Heart right ventricle (tissue), 16 donors: ENCODE data around the gene SHC2. TPM values are rescaled to one million over a fixed set of nuclear protein-coding genes. Genes with fewer than 3 reads are reported as not detected.
A peak's percentile ranks its signal among the peaks of the same experiment; 100 is the strongest.
"Not testable (repeated sequence)": the region's sequence is repeated elsewhere in the genome, so short reads cannot be mapped to it uniquely, and the experiment has no call there.

Experiments
- ATAC-seq, 8 donors: fragments of 200-7000 bp; cut with Tn5 transposase; one replicate each; pipeline ENCODE4 v1.9.1; 2020; ENCODE audit warnings: mild to moderate bottlenecking in 8 of 8, moderate library complexity in 8 of 8, moderate number of reproducible peaks in 1 of 8
- DNase-seq, 2 donors: peaks; one replicate each; pipeline ENCODE4 v3.0.0-alpha.2; 2020
- H3K27ac ChIP-seq, 10 donors: fragments of 200-600 bp; sonication (generic) in 2 of 10; one replicate each; pipeline versions ENCODE4 v1.5.0 to v1.8.0; 2020 to 2022; ENCODE audit warnings: mild to moderate bottlenecking in 3 of 10
- H3K27me3 ChIP-seq, 7 donors: fragments of 200-600 bp; one replicate each; pipeline ENCODE4 v1.8.0; 2021 to 2022; ENCODE audit warnings: mild to moderate bottlenecking in 2 of 7
- H3K36me3 ChIP-seq, 9 donors: fragments of 200-600 bp; sonication (generic) in 1 of 9; one replicate each; pipeline versions ENCODE4 v1.5.0 to v1.8.0; 2020 to 2022; ENCODE audit warnings: mild to moderate bottlenecking in 2 of 9
- H3K4me1 ChIP-seq, 9 donors: fragments of 200-600 bp; sonication (generic) in 1 of 9; one replicate each; pipeline versions ENCODE4 v1.5.0 to v1.8.0; 2020 to 2022; ENCODE audit warnings: mild to moderate bottlenecking in 4 of 9
- H3K4me3 ChIP-seq, 10 donors: fragments of 200-600 bp; sonication (generic) in 2 of 10; one replicate each; pipeline versions ENCODE4 v1.5.0 to v1.8.0; 2020 to 2022; ENCODE audit warnings: mild to moderate bottlenecking in 7 of 10, moderate library complexity in 2 of 10
- H3K9me3 ChIP-seq, 11 donors: fragments of 200-600 bp in 10 of 11; sonication (generic) in 2 of 11; one replicate each; pipeline versions ENCODE4 v1.5.0 to v1.8.0; 2013 to 2022; ENCODE audit warnings: mild to moderate bottlenecking in 2 of 11, control low read depth in 1 of 11, moderate library complexity in 1 of 11
- CTCF ChIP-seq, 9 donors: fragments of 200-600 bp; sonication (generic) in 2 of 9; IDR thresholded peaks; one replicate each; pipeline versions ENCODE4 v1.5.0 to v1.8.0; 2021 to 2022; ENCODE audit warnings: antibody characterized with exemption in 9 of 9, mild to moderate bottlenecking in 5 of 9, moderate library complexity in 1 of 9
- WGBS, 2 donors: extraction: QIAGEN DNeasy Blood & Tissue Kit; methylation state at CpG; one replicate each; pipeline ENCODE4 v1.1.7; 2013; ENCODE audit warnings: inconsistent platforms in 1 of 2; 5-methylcytosine and 5-hydroxymethylcytosine counted together
- intact Hi-C, 10 donors: fragments of 100-400 bp; cut with DNase I; formaldehyde crosslinking; loops; one replicate each; pipeline versions ENCODE4 v1.11.1 to v1.14.2; 2022
- polyA plus RNA-seq, 2 donors: library from polyadenylated mRNA; stranded (reverse); fragments of 200-250 nt; gene quantifications; one replicate each; pipeline ENCODE4 v1.2.3, GENCODE V29; 2013
- total RNA-seq, 10 donors: library from RNA; stranded (reverse); fragmentation: NEBNext Ultra II Directional in 3 of 10; extraction: Animal tissue kit (Norgen Biotek cat#: 25700) in 3 of 10; gene quantifications; one replicate each; pipeline versions ENCODE4 v1.2.1 to v1.2.4, GENCODE V29; 2021 to 2023
- donor health status: Arrhythmogenic right ventricular cardiomyopathy.
- donor health status: ischemic (EF 13 %, LVEDD 7.1; RV severe dilation, severe dysfunction).
- donor health status: healthy with polysubstance abuse.
- donor health status: DM: no; HTN: yes; CAD: no.
- donor health status: DM: no; HTN: no; CAD: no.
- donor health status: ischemic (EF 25% LVEDD 6.9; RV normal size, moderate dysfunction).
- donor health status: ischemic (EF 25% LVEDD 5.7; RV mildly dilated, moderate dysfunction).
- donor health status: healthy.
- donor health status: DM: yes; HTN: yes; CAD: no.
- donor health status: Ischemic cardiomyopathy.
- donor health status: ischemic (EF 35%, LVEDD 5.7; RV mildly dilated, moderate dysfunction).
- donor health status: nonischemic (EF 11% LVEDD 7.7; RV severe dilation, severe dysfunction).
- donor health status: DM: yes; HTN: yes; CAD: no.
- donor health status: PGD.
- donor health status: ischemic (EF 29% LVEDD 5.4; RV normal size, mild dysfunction).
- donor health status: nonischemic (EF 23%, LVEDD 6.1; RV moderate dilation, normal function).

Gene SHC2
- total and polyA plus RNA-seq, 12 donors: 7.7 to 33.5 (median 12.4) TPM

- H3K36me3 ChIP-seq: no peaks in the 10 kb centered on the region
- WGBS, 2 donors: 50 to 63% methylated on average over 21 of the region's 21 CpGs
- DNase-seq (peak in 1 of 2 donors; percentile 2), ATAC-seq (peak in 1 of 8 donors; percentile 37)
- H3K27me3 ChIP-seq: peaks cover 0 to 47% (median 19%) of the 10 kb centered on the region in 7 donors
- H3K4me1 ChIP-seq: no peaks in the 10 kb centered on the region
- no peak overlapping the region for H3K27ac ChIP-seq
- peak in 1 of 9 donors; percentile 4 for TF ChIP-seq CTCF (IDR thresholded peaks at IDR 0.05)
- peaks cover 0 to 7% (median 0%) of the 10 kb centered on the region in 11 donors for H3K9me3 ChIP-seq
- no peak overlapping the region for H3K4me3 ChIP-seq
- intact Hi-C loops: loop anchor here in 2 of 10 donors (10.0 kb wide), 2 partner anchors 85 to 95 kb away; a partner anchor contains a TSS
Observed at GRCh38 chr19:389255-389934, 71.4 kb downstream of the SHC2 start.

DNA sequence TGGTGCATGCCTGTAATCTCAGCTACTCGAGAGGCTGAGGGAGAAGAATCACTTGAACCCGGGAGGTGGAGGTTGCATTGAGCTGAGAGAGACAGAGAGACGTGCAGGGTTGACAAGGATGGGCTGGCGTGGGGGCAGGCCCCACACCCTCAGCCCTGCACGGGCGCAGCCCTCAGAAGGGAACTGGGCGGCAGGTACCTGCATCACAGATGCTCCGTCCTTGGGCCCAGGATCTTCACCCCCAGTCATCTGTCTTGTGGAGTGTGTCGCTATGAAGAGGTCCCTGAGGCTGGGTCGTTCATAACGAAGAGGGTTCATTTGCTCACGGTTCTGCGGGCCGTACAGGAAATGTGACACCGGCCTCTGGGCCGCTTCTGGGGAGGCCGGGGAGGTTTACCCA lies 72.1 kb downstream of the SHC2 start:
- H3K4me1 ChIP-seq: peaks cover 0 to 2% (median 0%) of the 10 kb centered on the region in 9 donors
- 78 to 82% methylated on average over 17 of the region's 17 CpGs for WGBS, 2 donors
- DNase-seq: no peak

GRCh38 chr19:387777-388176 lies 73.1 kb downstream of the SHC2 start:
- Histone ChIP-seq H3K27me3 (peaks cover 0 to 63% (median 36%) of the 10 kb centered on the region in 7 donors), H3K9me3 (peaks cover 0 to under 1% (median 0%) of the 10 kb centered on the region in 11 donors), H3K4me3 (no peak overlapping the region), H3K27ac (no peak overlapping the region), H3K4me1 (peaks cover 0 to 5% (median 0%) of the 10 kb centered on the region in 9 donors), H3K36me3 (no peaks in the 10 kb centered on the region)
- no peak for TF ChIP-seq CTCF (IDR thresholded peaks at IDR 0.05)
- intact Hi-C loops: loop anchor here in 2 of 10 donors (10.0 kb wide), 2 partner anchors 87 to 97 kb away; a partner anchor contains a TSS
- no peak for DNase-seq
- no peak for ATAC-seq
- whole genome bisulfite sequencing, 2 donors: 77 to 87% methylated on average over 16 to 19 of the region's 21 CpGs

More for the DNA sequence above, 72.1 kb downstream of the SHC2 start:
- intact Hi-C loops: loop anchor here in 2 of 10 donors (10.0 kb wide), 2 partner anchors 86 to 96 kb away; a partner anchor contains a TSS
- H3K36me3 ChIP-seq: no peaks in the 10 kb centered on the region
- no peak for TF ChIP-seq CTCF (IDR thresholded peaks at IDR 0.05)
- ATAC-seq: no peak
- no peak overlapping the region for H3K4me3 ChIP-seq
- H3K27me3 ChIP-seq: peaks cover 0 to 54% (median 26%) of the 10 kb centered on the region in 7 donors
- peaks cover 0 to 7% (median 0%) of the 10 kb centered on the region in 11 donors for H3K9me3 ChIP-seq
- no peak overlapping the region for H3K27ac ChIP-seq

DNA sequence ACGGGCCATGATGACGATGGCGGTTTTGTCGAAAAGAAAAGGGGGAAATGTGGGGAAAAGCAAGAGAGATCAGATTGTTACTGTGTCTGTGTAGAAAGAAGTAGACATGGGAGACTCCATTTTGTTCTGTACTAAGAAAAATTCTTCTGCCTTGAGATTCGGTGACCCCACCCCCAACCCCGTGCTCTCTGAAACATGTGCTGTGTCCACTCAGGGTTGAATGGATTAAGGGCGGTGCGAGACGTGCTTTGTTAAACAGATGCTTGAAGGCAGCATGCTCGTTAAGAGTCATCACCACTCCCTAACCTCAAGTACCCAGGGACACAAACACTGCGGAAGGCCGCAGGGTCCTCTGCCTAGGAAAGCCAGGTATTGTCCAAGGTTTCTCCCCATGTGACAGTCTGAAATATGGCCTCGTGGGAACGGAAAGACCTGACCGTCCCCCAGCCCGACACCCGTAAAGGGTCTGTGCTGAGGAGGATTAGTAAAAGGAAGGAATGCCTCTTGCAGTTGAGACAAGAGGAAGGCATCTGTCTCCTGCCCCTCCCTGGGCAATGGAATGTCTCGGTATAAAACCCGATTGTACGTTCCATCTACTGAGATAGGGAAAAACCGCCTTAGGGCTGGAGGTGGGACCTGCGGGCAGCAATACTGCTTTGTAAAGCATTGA lies 74.1 kb downstream of the SHC2 start:
- not testable (repeated sequence) for H3K4me1 ChIP-seq, H3K4me3 ChIP-seq, H3K9me3 ChIP-seq, DNase-seq, H3K27ac ChIP-seq, ATAC-seq, H3K36me3 ChIP-seq
- intact Hi-C loops: loop anchor here in 2 of 10 donors (10.0 kb wide), 2 partner anchors 88 to 98 kb away; a partner anchor contains a TSS
- 20 to 22% methylated on average over 8 to 13 of the region's 22 CpGs for WGBS, 2 donors
- peaks cover 0 to 66% (median 39%) of the 10 kb centered on the region in 7 donors for H3K27me3 ChIP-seq

DNA sequence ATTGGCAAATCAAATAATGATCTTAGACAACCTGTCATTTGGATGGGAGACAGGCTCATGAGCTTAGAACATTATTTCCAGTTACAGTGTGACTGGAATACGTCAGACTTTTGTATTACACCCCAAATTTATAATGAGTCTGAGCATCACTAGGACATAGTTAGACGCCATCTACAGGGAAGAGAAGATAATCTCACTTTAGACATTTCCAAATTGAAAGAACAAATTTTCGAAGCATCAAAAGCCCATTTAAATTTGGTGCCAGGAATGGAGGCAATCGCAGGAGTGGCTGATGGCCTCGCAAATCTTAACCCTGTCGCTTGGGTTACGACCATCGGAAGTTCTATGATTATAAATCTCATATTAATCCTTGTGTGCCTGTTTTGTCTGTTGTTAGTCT lies 74.6 kb downstream of the SHC2 start:
- not testable (repeated sequence) for H3K4me3 ChIP-seq, H3K27ac ChIP-seq, H3K4me1 ChIP-seq, ATAC-seq, H3K36me3 ChIP-seq, H3K9me3 ChIP-seq, DNase-seq
- H3K27me3 ChIP-seq: peaks cover 0 to 66% (median 39%) of the 10 kb centered on the region in 7 donors
- intact Hi-C loops: loop anchor here in 2 of 10 donors (10.0 kb wide), 2 partner anchors 89 to 99 kb away; a partner anchor contains a TSS
- WGBS, 2 donors: 52 to 79% methylated on average over 8 of the region's 8 CpGs
